ENCODE data around the gene ZNF423.

GRCh38 chr16:49869731-49870130, 13.8 kb upstream of the ZNF423 start:
- TF ChIP-seq CTCF (IDR thresholded peaks at IDR 0.05; ENCODE audit: low read depth, low read length, poor library complexity, severe bottlenecking) (no peak), EZH2phosphoT487 (IDR thresholded peaks at IDR 0.05; ENCODE audit: borderline replicate concordance, low read length) (no peak)

All from DOHH2 (cell line).